Smooth muscle cell (in vitro differentiated cells): ENCODE results near the gene GNAQ. TPM values are rescaled to one million over a fixed set of nuclear protein-coding genes. Genes with fewer than 3 reads are reported as not detected.

Experiments used
- DNase-seq: peaks from one replicate; lab custom pipeline; 2025; ENCODE audit not compliant: unreplicated experiment; lab: John Stamatoyannopoulos, UW
- H2AFZ ChIP-seq: fragments of 200-600 bp; sonication (generic); 2 replicates; pipeline ENCODE4 v1.6.0; 2016; ENCODE audit warnings: antibody characterized with exemption, low read depth, mild to moderate bottlenecking
- H3F3A ChIP-seq: fragments of 200-600 bp; sonication (generic); 2 replicates; pipeline ENCODE4 v1.6.0; 2017; ENCODE audit warnings: antibody characterized with exemption, low read depth
- H3K27ac ChIP-seq: fragments of 200-600 bp; sonication (generic); 2 replicates; pipeline ENCODE4 v1.5.1; 2016; ENCODE audit warnings: low read depth, mild to moderate bottlenecking
- H3K27me3 ChIP-seq: fragments of 200-600 bp; sonication (generic); 2 replicates; pipeline ENCODE4 v1.6.1; 2016; ENCODE audit warnings: low read depth, mild to moderate bottlenecking
- H3K36me3 ChIP-seq: fragments of 200-600 bp; sonication (generic); 2 replicates; pipeline ENCODE4 v1.5.1; 2016; ENCODE audit warnings: low read depth
- H3K4me1 ChIP-seq: fragments of 200-600 bp; sonication (generic); 2 replicates; pipeline ENCODE4 v1.5.1; 2016; ENCODE audit warnings: low read depth
- H3K4me2 ChIP-seq: fragments of 200-600 bp; sonication (generic); 2 replicates; pipeline ENCODE4 v1.6.0; 2016; ENCODE audit warnings: mild to moderate bottlenecking
- H3K4me3 ChIP-seq: fragments of 200-600 bp; sonication (generic); 2 replicates; pipeline ENCODE4 v1.5.1; 2016; ENCODE audit warnings: mild to moderate bottlenecking
- H3K79me2 ChIP-seq: fragments of 200-600 bp; sonication (generic); 2 replicates; pipeline ENCODE4 v1.6.0; 2016; ENCODE audit warnings: low read depth, mild to moderate bottlenecking
- H3K9ac ChIP-seq: fragments of 200-600 bp; sonication (generic); 2 replicates; pipeline ENCODE4 v1.6.0; 2016; ENCODE audit warnings: low read depth
- H3K9me3 ChIP-seq: fragments of 200-600 bp; sonication (generic); replicated peaks from 2 replicates; pipeline ENCODE4 v1.5.1; 2016; ENCODE audit warnings: low read depth
- H4K20me1 ChIP-seq: fragments of 200-600 bp; sonication (generic); 2 replicates; pipeline ENCODE4 v1.6.0; 2016; ENCODE audit warnings: low read depth
- CTCF ChIP-seq: fragments of 200-600 bp; sonication (generic); IDR thresholded peaks from 2 replicates; pipeline ENCODE4 v1.5.1; 2017; ENCODE audit warnings: borderline replicate concordance, mild to moderate bottlenecking, antibody characterized with exemption; ENCODE audit not compliant: insufficient read depth, poor library complexity, severe bottlenecking
- WGBS: methylation state at CpG from one replicate; pipeline ENCODE4 v1.1.7; 2016; ENCODE audit warnings: low lambda C conversion rate; 5-methylcytosine and 5-hydroxymethylcytosine counted together
- polyA plus RNA-seq: library from polyadenylated mRNA; unstranded; fragments of >200 nt; fragmentation: Nextera tagmentation; extraction: Ambion mirVana; gene quantifications from 2 replicates; pipeline ENCODE4 v1.2.1, GENCODE V29; 2016
- total RNA-seq: library from RNA; depleted of rRNA; stranded (reverse); fragments of >200 nt; gene quantifications from 2 replicates; pipeline ENCODE4 v1.2.3, GENCODE V29; 2014

The GNAQ gene
- total and polyA plus RNA-seq, 2 experiments from 2014 or later = 12.5 to 41.4 TPM

GRCh38 chr9:77952635-77953328, 78.8 kb downstream of the GNAQ start:
- H3K4me2 ChIP-seq = peak overlapping the region; percentile 33
- H3K36me3 ChIP-seq = no peaks in the 10 kb centered on the region
- H3F3A ChIP-seq = no peaks in the 10 kb centered on the region
- peaks cover 62% of the 10 kb centered on the region for H3K79me2 ChIP-seq
- peaks cover 3% of the 10 kb centered on the region for H3K4me1 ChIP-seq
- H2AFZ ChIP-seq = no peak overlapping the region
- TF ChIP-seq CTCF = no peak
- H3K9me3 ChIP-seq = no peaks in the 10 kb centered on the region
- DNase-seq = no peak
- no peak overlapping the region for H3K9ac ChIP-seq
- H3K4me3 ChIP-seq = no peak overlapping the region
- H3K27me3 ChIP-seq = no peaks in the 10 kb centered on the region
- H4K20me1 ChIP-seq = peaks cover 92% of the 10 kb centered on the region
- H3K27ac ChIP-seq = peak overlapping the region; percentile 15
- 78% methylated on average over 2 of the region's 2 CpGs for WGBS

GRCh38 chr9:77951369-77951768, 80.2 kb downstream of the GNAQ start:
- no peaks in the 10 kb centered on the region for H3K36me3 ChIP-seq
- DNase-seq = no peak
- H3K4me1 ChIP-seq = peaks cover 10% of the 10 kb centered on the region
- no peaks in the 10 kb centered on the region for H3K27me3 ChIP-seq
- peaks cover 93% of the 10 kb centered on the region for H4K20me1 ChIP-seq
- 100% methylated on average over 1 of the region's 1 CpG for WGBS
- H3F3A ChIP-seq = no peaks in the 10 kb centered on the region
- peaks cover 54% of the 10 kb centered on the region for H3K79me2 ChIP-seq
- H2AFZ ChIP-seq = no peak overlapping the region
- H3K9me3 ChIP-seq = no peaks in the 10 kb centered on the region
- TF ChIP-seq CTCF = no peak
- H3K4me3 ChIP-seq = no peak overlapping the region
- H3K9ac ChIP-seq = no peak overlapping the region
- no peak overlapping the region for H3K4me2 ChIP-seq
- H3K27ac ChIP-seq = no peak overlapping the region

GRCh38 chr9:77949751-77950436, 81.7 kb downstream of the GNAQ start:
- no peak overlapping the region for H2AFZ ChIP-seq
- 83% methylated on average over 5 of the region's 5 CpGs for WGBS
- H3K27ac ChIP-seq = no peak overlapping the region
- no peak overlapping the region for H3K4me3 ChIP-seq
- H3K9me3 ChIP-seq = no peaks in the 10 kb centered on the region
- H3K4me2 ChIP-seq = no peak overlapping the region
- H3K79me2 ChIP-seq = peaks cover 57% of the 10 kb centered on the region
- H3K4me1 ChIP-seq = peaks cover 21% of the 10 kb centered on the region
- no peaks in the 10 kb centered on the region for H3F3A ChIP-seq
- no peak for TF ChIP-seq CTCF
- H3K9ac ChIP-seq = no peak overlapping the region
- no peak for DNase-seq
- H3K36me3 ChIP-seq = no peaks in the 10 kb centered on the region
- peaks cover 93% of the 10 kb centered on the region for H4K20me1 ChIP-seq
- no peaks in the 10 kb centered on the region for H3K27me3 ChIP-seq
